HG02571 (cell line): ENCODE measurements around the gene MAU2.
"Not testable (repeated sequence)": the region's sequence is repeated elsewhere in the genome, so short reads cannot be mapped to it uniquely, and the experiment has no call there.

ENCODE experiments used
- ATAC-seq: cut with Tn5 transposase; IDR thresholded peaks from one replicate; pipeline ENCODE4 v1.9.1; 2021; ENCODE audit warnings: mild to moderate bottlenecking, moderate library complexity; ENCODE audit not compliant: unreplicated experiment

MAU2 gene

GRCh38 chr19:19380316-19380715 is 59.7 kb downstream of the MAU2 start:
- not testable (repeated sequence) for ATAC-seq

- ATAC-seq = no peak
These were observed 60.6 kb downstream of the MAU2 start for GRCh38 chr19:19381007-19381926.

- ATAC-seq = no peak
These were observed 61.5 kb downstream of the MAU2 start for GRCh38 chr19:19382118-19382517.

- ATAC-seq = no peak
These were observed 63.9 kb downstream of the MAU2 start for GRCh38 chr19:19384486-19384885.

- peak; percentile 91 for ATAC-seq
These were observed 64.7 kb downstream of the MAU2 start for GRCh38 chr19:19385131-19385895.

GRCh38 chr19:19385896-19386869 is 65.6 kb downstream of the MAU2 start:
- ATAC-seq = peak; percentile 6

- no peak for ATAC-seq
These were observed 66.5 kb downstream of the MAU2 start for GRCh38 chr19:19387108-19387507.

GRCh38 chr19:19388568-19389555 is 68.2 kb downstream of the MAU2 start:
- ATAC-seq = no peak

- ATAC-seq = not testable (repeated sequence)
These were observed 69.1 kb downstream of the MAU2 start for GRCh38 chr19:19389683-19390082.

GRCh38 chr19:19394333-19394732 is 73.7 kb downstream of the MAU2 start:
- not testable (repeated sequence) for ATAC-seq

- ATAC-seq = no peak
These were observed 79.3 kb downstream of the MAU2 start for GRCh38 chr19:19399733-19400433.

- no peak for ATAC-seq
These were observed 82.2 kb downstream of the MAU2 start for GRCh38 chr19:19402656-19403372.

GRCh38 chr19:19403373-19403901 is 82.8 kb downstream of the MAU2 start:
- no peak for ATAC-seq

GRCh38 chr19:19404879-19405860 is 84.5 kb downstream of the MAU2 start, which contains the start of gene GATAD2A:
Gene GATAD2A, plus strand, starts transcription at chr19:19405675. Its CDS starts 59,671 bp downstream, at chr19:19465346.
- peak; percentile 70 for ATAC-seq

- peak; percentile 27 for ATAC-seq
These were observed 85.6 kb downstream of the MAU2 start for GRCh38 chr19:19405971-19406877.
